ENCODE measurements around the gene AJM1.

DNA sequence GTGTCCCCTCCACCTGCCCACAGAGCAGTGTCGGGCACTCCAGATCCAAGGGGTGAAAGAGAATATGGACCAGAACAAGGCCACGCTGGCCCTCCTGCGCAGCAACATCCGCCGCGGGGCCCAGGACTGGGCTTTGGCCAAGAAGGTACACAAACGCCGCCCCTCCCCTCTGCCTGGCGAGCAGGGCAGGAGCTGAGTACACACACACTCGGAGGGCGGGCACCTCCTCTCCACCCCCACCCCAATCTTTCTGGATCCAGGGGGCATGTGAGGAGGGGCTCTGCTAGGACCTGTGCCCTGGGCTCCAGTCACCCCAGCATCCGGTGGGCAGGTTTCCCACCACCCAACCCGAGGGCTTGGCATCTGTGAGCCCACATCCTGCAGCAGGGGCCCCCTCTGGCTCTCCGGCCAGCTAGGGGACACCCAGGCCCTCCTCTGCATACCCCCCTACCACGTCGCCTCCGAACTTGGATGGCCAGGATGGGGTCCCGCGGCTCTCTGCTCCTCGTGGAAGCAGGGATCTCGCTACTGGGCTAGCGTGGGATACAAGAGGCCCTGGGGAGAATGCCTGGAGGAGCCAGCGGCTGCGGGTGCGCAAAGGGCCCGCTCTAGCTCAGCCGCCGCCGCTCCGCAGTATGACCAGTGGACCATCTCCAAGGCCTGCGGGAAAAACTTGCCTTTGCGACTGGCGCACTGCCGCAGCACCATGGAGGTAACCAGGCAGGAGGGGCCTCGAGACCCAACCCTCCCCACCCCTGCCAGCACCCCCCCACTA lies 43.0 kb upstream of the AJM1 start:
- TF ChIP-seq, protein P1, sequence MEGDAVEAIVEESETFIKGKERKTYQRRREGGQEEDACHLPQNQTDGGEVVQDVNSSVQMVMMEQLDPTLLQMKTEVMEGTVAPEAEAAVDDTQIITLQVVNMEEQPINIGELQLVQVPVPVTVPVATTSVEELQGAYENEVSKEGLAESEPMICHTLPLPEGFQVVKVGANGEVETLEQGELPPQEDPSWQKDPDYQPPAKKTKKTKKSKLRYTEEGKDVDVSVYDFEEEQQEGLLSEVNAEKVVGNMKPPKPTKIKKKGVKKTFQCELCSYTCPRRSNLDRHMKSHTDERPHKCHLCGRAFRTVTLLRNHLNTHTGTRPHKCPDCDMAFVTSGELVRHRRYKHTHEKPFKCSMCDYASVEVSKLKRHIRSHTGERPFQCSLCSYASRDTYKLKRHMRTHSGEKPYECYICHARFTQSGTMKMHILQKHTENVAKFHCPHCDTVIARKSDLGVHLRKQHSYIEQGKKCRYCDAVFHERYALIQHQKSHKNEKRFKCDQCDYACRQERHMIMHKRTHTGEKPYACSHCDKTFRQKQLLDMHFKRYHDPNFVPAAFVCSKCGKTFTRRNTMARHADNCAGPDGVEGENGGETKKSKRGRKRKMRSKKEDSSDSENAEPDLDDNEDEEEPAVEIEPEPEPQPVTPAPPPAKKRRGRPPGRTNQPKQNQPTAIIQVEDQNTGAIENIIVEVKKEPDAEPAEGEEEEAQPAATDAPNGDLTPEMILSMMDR (IDR thresholded peaks at IDR 0.05; ENCODE audit: low read depth, low read length, poor library complexity, severe bottlenecking): no peak
- peak; percentile 60; the same call in 1 of the 2 replicates for TF ChIP-seq EZH2phosphoT487 (IDR thresholded peaks at IDR 0.05; ENCODE audit: borderline replicate concordance, low read length)
